CD4-positive, CD25-positive, alpha-beta regulatory T cell (primary cell): Measurements from ENCODE around the gene PTPRT. TPM values are rescaled to one million over a fixed set of nuclear protein-coding genes. Genes with fewer than 3 reads are reported as not detected.

Experiments used
- ATAC-seq, 2 donors: fragments of 150-1000 bp; cut with Tn5 transposase; one replicate each; pipeline ENCODE4 v1.10.0; 2021; ENCODE audit warnings: low read depth in 2 of 2, moderate number of reproducible peaks in 2 of 2, moderate library complexity in 1 of 2
- DNase-seq, 3 donors: peaks; one replicate each; pipeline versions ENCODE4 v3.0.0 to v3.0.0-alpha.2; 2012 to 2022; ENCODE audit warnings: mixed read lengths in 1 of 3
- H3K27ac ChIP-seq: one replicate; pipeline ENCODE4 v1.7.0; 2013; ENCODE audit warnings: mild to moderate bottlenecking, low read length; ENCODE audit not compliant: insufficient read depth, poor library complexity, severe bottlenecking
- H3K27me3 ChIP-seq: one replicate; pipeline ENCODE4 v1.7.0; 2013; ENCODE audit warnings: low read length; ENCODE audit not compliant: control insufficient read depth, insufficient read depth
- H3K36me3 ChIP-seq: one replicate; pipeline ENCODE4 v1.7.0; 2013; ENCODE audit warnings: mild to moderate bottlenecking, low read length, moderate library complexity; ENCODE audit not compliant: control insufficient read depth, insufficient read depth
- H3K4me1 ChIP-seq: 2 replicates; pipeline ENCODE4 v1.7.0; 2013; ENCODE audit warnings: mild to moderate bottlenecking, low read length; ENCODE audit not compliant: insufficient read depth, control insufficient read depth, poor library complexity, severe bottlenecking
- H3K4me3 ChIP-seq: one replicate; pipeline ENCODE4 v1.7.0; 2013; ENCODE audit warnings: low read depth, mild to moderate bottlenecking, low read length, moderate library complexity
- H3K9me3 ChIP-seq, 2 experiments: 1 replicate in 1 of 2; 2 replicates in 1 of 2; pipeline ENCODE4 v1.7.0; 2013; ENCODE audit warnings: low read length in 2 of 2, mild to moderate bottlenecking in 1 of 2, moderate library complexity in 1 of 2; ENCODE audit not compliant: control insufficient read depth in 2 of 2
- H3K27ac Mint-ChIP-seq, 3 donors: one replicate each; pipeline ENCODE4 v1.8.0; 2020 to 2022; ENCODE audit warnings: mild to moderate bottlenecking in 3 of 3, mixed read lengths in 3 of 3, moderate library complexity in 2 of 3
- H3K27me3 Mint-ChIP-seq: one replicate; pipeline ENCODE4 v1.8.0; 2022; ENCODE audit warnings: mild to moderate bottlenecking, mixed read lengths
- H3K36me3 Mint-ChIP-seq: one replicate; pipeline ENCODE4 v1.8.0; 2020; ENCODE audit warnings: mixed read lengths
- H3K4me1 Mint-ChIP-seq, 4 donors: one replicate each; pipeline ENCODE4 v1.8.0; 2020 to 2022; ENCODE audit warnings: mixed read lengths in 4 of 4, mild to moderate bottlenecking in 1 of 4
- H3K4me3 Mint-ChIP-seq, 4 donors: one replicate each; pipeline ENCODE4 v1.8.0; 2020 to 2022; ENCODE audit warnings: mild to moderate bottlenecking in 4 of 4, mixed read lengths in 4 of 4, moderate library complexity in 3 of 4
- H3K9me3 Mint-ChIP-seq, 7 donors: one replicate each; pipeline ENCODE4 v1.8.0; 2020 to 2022; ENCODE audit warnings: mixed read lengths in 7 of 7, mild to moderate bottlenecking in 3 of 7, moderate library complexity in 2 of 7
- polyA plus RNA-seq, 4 donors: library from polyadenylated mRNA; unstranded; fragments of 300-500 nt; fragmentation: Illumina TruSeq; gene quantifications; one replicate each; pipeline ENCODE4 v1.2.3, GENCODE V29; 2021
- total RNA-seq: library from RNA; stranded (reverse); gene quantifications from one replicate; pipeline ENCODE4 v1.2.3, GENCODE V29; 2022

Gene PTPRT
- total and polyA plus RNA-seq, 5 donors from 2014 or later: not detected

- Mint-ChIP-seq H3K9me3 (peaks cover 0 to 2% (median 0%) of the 10 kb centered on the region in 7 donors), H3K4me1 (no peaks in the 10 kb centered on the region)
Measured at GRCh38 chr20:43017241-43018030, 172.3 kb downstream of the PTPRT start.

DNA sequence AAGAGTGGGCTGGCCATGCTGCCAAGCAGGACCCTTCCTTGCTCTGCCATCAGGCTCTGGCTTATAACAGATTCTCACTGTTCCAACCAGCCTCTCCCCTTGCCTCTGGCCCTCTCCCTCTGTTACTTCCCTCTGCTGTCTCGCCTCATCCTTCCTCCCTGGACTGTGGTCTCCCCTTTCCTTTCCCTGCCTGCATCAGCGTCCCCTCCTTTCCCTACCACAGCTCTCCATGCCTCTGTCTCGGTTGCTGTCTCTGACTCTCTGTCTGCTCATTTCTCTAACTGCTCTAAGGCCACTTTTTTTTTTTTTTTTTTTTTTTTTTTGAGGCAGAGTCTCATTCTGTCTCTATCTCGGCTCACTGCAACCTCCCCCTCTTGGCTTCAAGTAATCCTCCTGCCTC is 173.4 kb downstream of the PTPRT start:
- ATAC-seq: no peak
- Mint-ChIP-seq H3K36me3 (no peaks in the 10 kb centered on the region), H3K4me3 (no peak overlapping the region), H3K4me1 (no peaks in the 10 kb centered on the region), H3K27ac (no peak overlapping the region), H3K9me3 (peaks cover 0 to 2% (median 0%) of the 10 kb centered on the region in 7 donors), H3K27me3 (no peaks in the 10 kb centered on the region)
- DNase-seq: no peak
- no peaks in the 10 kb centered on the region for H3K4me1 ChIP-seq
- H3K36me3 ChIP-seq: no peaks in the 10 kb centered on the region
- no peak overlapping the region for H3K4me3 ChIP-seq
- no peak overlapping the region for H3K27ac ChIP-seq
- H3K27me3 ChIP-seq: no peaks in the 10 kb centered on the region
- H3K9me3 ChIP-seq: no peaks in the 10 kb centered on the region

More at GRCh38 chr20:43017241-43018030, 172.3 kb downstream of the PTPRT start:
- H3K4me1 ChIP-seq: no peaks in the 10 kb centered on the region
- no peak overlapping the region for H3K27ac ChIP-seq
- no peaks in the 10 kb centered on the region for H3K9me3 ChIP-seq
- no peak for DNase-seq
- peaks cover 4% of the 10 kb centered on the region for H3K27me3 Mint-ChIP-seq
- H3K4me3 Mint-ChIP-seq: no peak overlapping the region
- H3K36me3 ChIP-seq: no peaks in the 10 kb centered on the region
- peak overlapping the region in 1 of 3 donors; percentile 52 for H3K27ac Mint-ChIP-seq
- no peak overlapping the region for H3K4me3 ChIP-seq
- ATAC-seq: no peak
- H3K27me3 ChIP-seq: no peaks in the 10 kb centered on the region
- H3K36me3 Mint-ChIP-seq: no peaks in the 10 kb centered on the region

GRCh38 chr20:43015566-43015965 is 174.1 kb downstream of the PTPRT start:
- peaks cover 0 to 2% (median 0%) of the 10 kb centered on the region in 7 donors for H3K9me3 Mint-ChIP-seq
- no peaks in the 10 kb centered on the region for H3K36me3 Mint-ChIP-seq
- no peaks in the 10 kb centered on the region for H3K27me3 Mint-ChIP-seq
- Histone ChIP-seq H3K36me3 (no peaks in the 10 kb centered on the region), H3K4me1 (no peaks in the 10 kb centered on the region), H3K27ac (no peak overlapping the region), H3K9me3 (no peaks in the 10 kb centered on the region), H3K27me3 (no peaks in the 10 kb centered on the region), H3K4me3 (no peak overlapping the region)
- no peak overlapping the region for H3K4me3 Mint-ChIP-seq
- ATAC-seq (no peak), DNase-seq (no peak)
- H3K27ac Mint-ChIP-seq: no peak overlapping the region
- no peaks in the 10 kb centered on the region for H3K4me1 Mint-ChIP-seq

DNA sequence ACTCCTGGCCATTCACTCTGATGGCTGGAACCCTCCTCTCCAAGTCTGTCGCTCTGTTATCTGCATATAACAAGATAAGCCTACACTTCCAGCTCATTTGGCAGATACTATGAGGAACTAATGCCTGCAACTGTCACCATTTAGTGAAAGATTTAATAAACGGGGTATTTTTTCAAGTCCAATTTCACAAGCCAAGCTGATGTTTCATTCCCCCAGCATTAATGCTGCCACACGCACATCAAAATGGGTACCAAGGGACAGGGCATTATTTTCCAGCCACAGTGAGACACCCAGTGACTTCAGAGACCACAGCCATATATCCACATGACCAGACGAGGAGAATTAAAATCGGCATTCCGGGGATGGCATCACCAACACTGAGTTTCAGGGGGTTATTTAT is 175.5 kb downstream of the PTPRT start:
- H3K36me3 Mint-ChIP-seq: no peaks in the 10 kb centered on the region
- DNase-seq (no peak), ATAC-seq (no peak)
- no peaks in the 10 kb centered on the region for H3K4me1 Mint-ChIP-seq
- peaks cover 0 to 8% (median 0%) of the 10 kb centered on the region in 7 donors for H3K9me3 Mint-ChIP-seq
- H3K36me3 ChIP-seq: no peaks in the 10 kb centered on the region
- H3K4me3 Mint-ChIP-seq: no peak overlapping the region
- no peaks in the 10 kb centered on the region for H3K9me3 ChIP-seq
- no peak overlapping the region for H3K27ac Mint-ChIP-seq
- no peaks in the 10 kb centered on the region for H3K27me3 Mint-ChIP-seq
- H3K4me3 ChIP-seq: no peak overlapping the region
- no peaks in the 10 kb centered on the region for H3K4me1 ChIP-seq
- no peak overlapping the region for H3K27ac ChIP-seq
- no peaks in the 10 kb centered on the region for H3K27me3 ChIP-seq

- peaks cover 0 to 6% (median 0%) of the 10 kb centered on the region in 7 donors for H3K9me3 Mint-ChIP-seq
- no peaks in the 10 kb centered on the region for H3K27me3 ChIP-seq
- no peak overlapping the region for H3K4me3 ChIP-seq
- no peaks in the 10 kb centered on the region for H3K36me3 ChIP-seq
- H3K9me3 ChIP-seq: no peaks in the 10 kb centered on the region
- H3K4me1 Mint-ChIP-seq: no peaks in the 10 kb centered on the region
- ATAC-seq (no peak), DNase-seq (no peak)
- H3K36me3 Mint-ChIP-seq: no peaks in the 10 kb centered on the region
- no peaks in the 10 kb centered on the region for H3K27me3 Mint-ChIP-seq
- H3K4me3 Mint-ChIP-seq: no peak overlapping the region
- no peak overlapping the region for H3K27ac Mint-ChIP-seq
- H3K4me1 ChIP-seq: no peaks in the 10 kb centered on the region
- H3K27ac ChIP-seq: no peak overlapping the region
Measured at GRCh38 chr20:43011491-43011890, 178.2 kb downstream of the PTPRT start.

DNA sequence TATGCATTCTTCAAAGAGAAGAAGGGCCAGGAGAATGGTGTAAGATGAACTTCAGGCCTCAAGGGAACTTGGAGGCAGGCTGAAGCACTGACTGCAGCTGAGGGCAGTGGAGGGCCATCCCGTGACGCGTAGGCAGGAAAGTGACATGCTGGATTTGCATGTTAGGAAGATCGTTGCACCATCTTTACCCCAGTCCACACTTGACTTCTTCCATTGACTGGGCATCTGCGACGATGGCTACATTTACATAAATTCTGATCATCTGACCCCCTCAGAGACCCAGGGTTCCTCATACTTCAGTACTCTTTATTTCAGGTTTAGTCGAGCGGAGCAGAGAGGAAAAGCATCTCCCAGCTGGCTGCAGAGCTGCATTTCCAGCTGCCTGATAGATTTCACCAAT is 180.2 kb downstream of the PTPRT start:
- H3K36me3 ChIP-seq: no peaks in the 10 kb centered on the region
- no peaks in the 10 kb centered on the region for H3K36me3 Mint-ChIP-seq
- DNase-seq (no peak), ATAC-seq (no peak)
- no peak overlapping the region for H3K27ac ChIP-seq
- no peaks in the 10 kb centered on the region for H3K9me3 ChIP-seq
- no peaks in the 10 kb centered on the region for H3K4me1 Mint-ChIP-seq
- H3K9me3 Mint-ChIP-seq: peaks cover 0 to 6% (median 0%) of the 10 kb centered on the region in 7 donors
- no peak overlapping the region for H3K4me3 ChIP-seq
- no peaks in the 10 kb centered on the region for H3K4me1 ChIP-seq
- H3K27me3 ChIP-seq: no peaks in the 10 kb centered on the region
- peak overlapping the region in 1 of 3 donors; percentile 50 for H3K27ac Mint-ChIP-seq
- H3K4me3 Mint-ChIP-seq: no peak overlapping the region
- H3K27me3 Mint-ChIP-seq: no peaks in the 10 kb centered on the region

- Histone ChIP-seq H3K4me1 (no peaks in the 10 kb centered on the region), H3K9me3 (no peaks in the 10 kb centered on the region), H3K27ac (no peak overlapping the region), H3K27me3 (no peaks in the 10 kb centered on the region), H3K36me3 (no peaks in the 10 kb centered on the region), H3K4me3 (no peak overlapping the region)
- Mint-ChIP-seq H3K27ac (no peak overlapping the region), H3K9me3 (peaks cover 0 to 6% (median 0%) of the 10 kb centered on the region in 7 donors), H3K4me1 (no peaks in the 10 kb centered on the region), H3K4me3 (no peak overlapping the region), H3K27me3 (no peaks in the 10 kb centered on the region), H3K36me3 (no peaks in the 10 kb centered on the region)
- DNase-seq (no peak), ATAC-seq (no peak)
Measured at GRCh38 chr20:43007525-43007924, 182.2 kb downstream of the PTPRT start.
